Measurements from ENCODE around the gene CTNNB1.

The CTNNB1 gene

DNA sequence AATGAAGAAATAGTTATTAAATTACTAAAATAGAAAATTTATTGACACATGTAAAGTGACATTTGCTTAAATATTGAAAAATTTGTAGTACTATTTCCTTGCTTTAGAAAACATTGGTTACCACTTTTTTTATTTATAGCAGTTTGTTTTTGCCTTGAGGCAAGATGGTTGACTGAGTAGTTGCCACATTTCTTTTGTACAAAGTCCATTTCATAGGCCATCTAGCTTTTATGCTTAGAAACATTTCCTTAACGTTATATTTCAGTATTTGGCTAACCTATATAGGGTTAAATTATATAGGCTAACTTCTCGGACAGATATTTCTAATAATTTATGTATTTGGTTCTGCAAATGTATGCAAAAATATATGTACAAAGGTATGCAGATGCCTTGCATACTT lies 17.1 kb downstream of the CTNNB1 start:
- DNase-seq, result no peak

DNA sequence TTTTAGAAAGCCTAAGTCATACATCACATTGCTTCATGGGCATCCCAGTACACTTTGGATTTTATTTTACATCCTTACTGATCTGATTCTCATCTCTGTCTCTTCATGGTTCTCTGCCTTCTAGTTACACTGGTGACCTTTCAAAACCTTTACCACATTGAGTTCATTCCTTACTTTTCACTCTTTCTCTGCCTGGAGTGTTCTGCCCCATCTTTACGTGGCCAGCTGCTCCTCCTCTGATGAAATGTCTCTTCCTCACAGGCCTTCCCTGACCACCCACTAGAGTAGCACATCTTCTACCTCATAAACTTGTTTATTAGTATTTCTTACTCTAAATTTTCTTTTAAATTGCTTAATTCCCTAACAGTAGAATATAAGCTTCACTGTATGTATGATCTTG lies 17.7 kb downstream of the CTNNB1 start:
- no peak for DNase-seq

DNA sequence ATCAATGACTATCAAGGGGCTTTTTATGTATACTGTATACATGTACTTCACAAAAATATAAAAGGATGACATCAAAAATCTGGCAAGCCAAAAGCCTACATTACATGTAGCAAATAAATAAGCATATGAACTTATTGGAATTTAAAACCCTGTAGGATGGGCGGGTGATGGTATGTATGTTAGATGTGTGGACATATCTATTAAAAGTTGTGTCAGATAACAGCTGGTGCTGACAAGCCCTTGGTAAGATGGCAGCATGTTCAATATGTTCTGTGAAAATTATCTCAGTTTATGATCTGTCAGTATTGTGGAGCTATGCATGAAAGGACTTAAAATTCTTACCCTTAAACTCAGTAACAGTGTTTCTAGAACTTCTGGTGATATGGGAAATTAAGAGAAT lies 20.1 kb downstream of the CTNNB1 start:
- DNase-seq, result no peak

DNA sequence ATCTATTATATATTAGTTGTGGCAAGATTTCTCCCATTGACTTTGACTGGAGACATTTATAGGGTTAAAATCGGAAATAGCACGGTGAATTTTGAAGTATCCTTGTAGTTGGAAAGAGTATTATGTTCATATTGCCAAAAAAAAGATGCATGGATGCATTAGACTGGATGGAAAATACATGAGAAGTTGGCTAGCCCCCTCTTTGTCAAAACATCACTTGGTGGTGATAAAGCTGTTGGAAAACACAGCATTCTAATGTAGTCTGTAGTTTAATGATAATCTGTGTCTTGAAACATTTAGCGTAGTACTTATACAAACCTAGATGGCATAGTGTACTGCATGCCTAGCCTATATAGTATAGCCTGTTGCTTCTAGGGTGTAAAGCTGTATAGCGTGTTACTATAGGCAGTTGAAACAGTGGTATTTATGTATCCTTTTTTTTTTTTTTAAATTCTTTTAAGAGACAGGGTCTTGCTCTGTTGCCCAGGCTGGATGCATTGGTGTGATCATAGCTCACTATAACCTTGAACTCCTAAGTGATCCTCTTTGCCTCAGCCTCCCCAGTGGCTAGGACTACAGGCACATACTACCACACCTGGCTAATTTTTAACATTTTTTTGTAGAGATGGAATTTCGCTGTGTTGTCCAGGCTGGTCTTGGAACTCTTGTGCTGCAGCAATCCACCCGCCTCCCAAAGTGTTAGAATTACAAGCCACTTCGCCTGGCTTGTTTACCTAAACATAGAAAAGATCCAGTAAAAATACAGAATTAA lies 21.8 kb downstream of the CTNNB1 start:
- DNase-seq, result no peak

DNA sequence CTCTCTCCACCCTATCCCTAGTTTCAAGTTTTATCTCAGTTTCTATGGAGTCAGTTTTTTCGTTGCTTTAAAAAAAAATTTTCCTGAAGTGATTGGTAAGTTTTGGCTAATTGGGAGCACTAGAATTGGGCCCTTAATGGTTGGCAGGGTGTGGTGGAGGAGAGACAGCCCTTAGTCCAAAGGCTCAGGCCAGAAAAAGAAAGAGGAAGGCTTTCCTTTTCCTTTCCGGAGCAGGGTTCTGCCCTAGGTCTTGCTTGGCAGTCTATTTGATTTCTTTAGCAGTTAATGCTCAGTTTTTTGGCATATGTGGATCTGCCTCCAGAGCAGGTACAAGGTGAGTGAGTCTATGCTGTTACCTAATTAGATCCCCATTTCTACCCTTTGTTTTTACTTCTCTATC lies 22.7 kb downstream of the CTNNB1 start:
- DNase-seq, result no peak

DNA sequence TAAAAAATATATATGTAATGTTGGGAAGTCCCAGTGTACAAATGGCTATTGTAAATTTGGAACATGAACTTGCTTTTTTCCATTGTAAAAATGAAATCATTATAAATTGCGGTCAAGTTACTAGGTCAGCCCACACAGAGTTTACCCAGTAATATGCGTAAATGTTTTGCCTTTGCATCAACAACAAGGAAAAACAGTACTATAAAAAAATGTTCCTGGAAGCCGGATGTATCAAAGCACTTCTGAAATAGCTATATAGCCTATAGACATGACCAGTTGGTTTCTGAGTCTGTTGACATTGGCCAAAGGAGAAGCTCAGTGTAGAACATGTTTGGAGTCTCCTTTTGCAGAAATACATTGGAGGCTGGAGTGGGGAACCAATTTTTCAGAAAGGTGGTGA lies 23.2 kb downstream of the CTNNB1 start:
- no peak for DNase-seq

DNA sequence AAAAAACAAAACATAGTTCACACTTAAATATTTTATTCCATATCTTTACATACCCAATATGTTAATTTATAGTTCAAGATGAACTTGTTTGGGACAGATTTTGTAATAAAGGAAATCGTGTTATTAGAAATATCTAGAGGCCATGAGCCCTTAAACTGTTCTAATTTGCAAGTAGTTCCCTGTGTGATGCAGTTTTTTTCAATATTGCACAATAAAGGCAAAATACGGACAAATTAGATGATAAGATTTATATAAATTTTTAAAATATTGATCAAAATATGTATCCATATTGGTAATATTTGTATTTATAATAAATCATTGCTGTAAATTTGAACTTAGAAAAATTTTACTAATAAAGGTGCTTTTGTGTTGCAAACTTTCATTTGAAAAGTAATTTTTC lies 23.8 kb downstream of the CTNNB1 start:
- DNase-seq, result no peak

DNA sequence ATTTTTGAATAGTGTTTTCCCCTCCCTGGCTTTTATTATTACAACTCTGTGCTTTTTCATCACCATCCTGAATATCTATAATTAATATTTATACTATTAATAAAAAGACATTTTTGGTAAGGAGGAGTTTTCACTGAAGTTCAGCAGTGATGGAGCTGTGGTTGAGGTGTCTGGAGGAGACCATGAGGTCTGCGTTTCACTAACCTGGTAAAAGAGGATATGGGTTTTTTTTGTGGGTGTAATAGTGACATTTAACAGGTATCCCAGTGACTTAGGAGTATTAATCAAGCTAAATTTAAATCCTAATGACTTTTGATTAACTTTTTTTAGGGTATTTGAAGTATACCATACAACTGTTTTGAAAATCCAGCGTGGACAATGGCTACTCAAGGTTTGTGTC lies 24.4 kb downstream of the CTNNB1 start:
- DNase-seq, result no peak

DNA sequence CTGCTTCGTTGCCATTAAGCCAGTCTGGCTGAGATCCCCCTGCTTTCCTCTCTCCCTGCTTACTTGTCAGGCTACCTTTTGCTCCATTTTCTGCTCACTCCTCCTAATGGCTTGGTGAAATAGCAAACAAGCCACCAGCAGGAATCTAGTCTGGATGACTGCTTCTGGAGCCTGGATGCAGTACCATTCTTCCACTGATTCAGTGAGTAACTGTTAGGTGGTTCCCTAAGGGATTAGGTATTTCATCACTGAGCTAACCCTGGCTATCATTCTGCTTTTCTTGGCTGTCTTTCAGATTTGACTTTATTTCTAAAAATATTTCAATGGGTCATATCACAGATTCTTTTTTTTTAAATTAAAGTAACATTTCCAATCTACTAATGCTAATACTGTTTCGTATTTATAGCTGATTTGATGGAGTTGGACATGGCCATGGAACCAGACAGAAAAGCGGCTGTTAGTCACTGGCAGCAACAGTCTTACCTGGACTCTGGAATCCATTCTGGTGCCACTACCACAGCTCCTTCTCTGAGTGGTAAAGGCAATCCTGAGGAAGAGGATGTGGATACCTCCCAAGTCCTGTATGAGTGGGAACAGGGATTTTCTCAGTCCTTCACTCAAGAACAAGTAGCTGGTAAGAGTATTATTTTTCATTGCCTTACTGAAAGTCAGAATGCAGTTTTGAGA lies 25.0 kb downstream of the CTNNB1 start:
- DNase-seq, result no peak

DNA sequence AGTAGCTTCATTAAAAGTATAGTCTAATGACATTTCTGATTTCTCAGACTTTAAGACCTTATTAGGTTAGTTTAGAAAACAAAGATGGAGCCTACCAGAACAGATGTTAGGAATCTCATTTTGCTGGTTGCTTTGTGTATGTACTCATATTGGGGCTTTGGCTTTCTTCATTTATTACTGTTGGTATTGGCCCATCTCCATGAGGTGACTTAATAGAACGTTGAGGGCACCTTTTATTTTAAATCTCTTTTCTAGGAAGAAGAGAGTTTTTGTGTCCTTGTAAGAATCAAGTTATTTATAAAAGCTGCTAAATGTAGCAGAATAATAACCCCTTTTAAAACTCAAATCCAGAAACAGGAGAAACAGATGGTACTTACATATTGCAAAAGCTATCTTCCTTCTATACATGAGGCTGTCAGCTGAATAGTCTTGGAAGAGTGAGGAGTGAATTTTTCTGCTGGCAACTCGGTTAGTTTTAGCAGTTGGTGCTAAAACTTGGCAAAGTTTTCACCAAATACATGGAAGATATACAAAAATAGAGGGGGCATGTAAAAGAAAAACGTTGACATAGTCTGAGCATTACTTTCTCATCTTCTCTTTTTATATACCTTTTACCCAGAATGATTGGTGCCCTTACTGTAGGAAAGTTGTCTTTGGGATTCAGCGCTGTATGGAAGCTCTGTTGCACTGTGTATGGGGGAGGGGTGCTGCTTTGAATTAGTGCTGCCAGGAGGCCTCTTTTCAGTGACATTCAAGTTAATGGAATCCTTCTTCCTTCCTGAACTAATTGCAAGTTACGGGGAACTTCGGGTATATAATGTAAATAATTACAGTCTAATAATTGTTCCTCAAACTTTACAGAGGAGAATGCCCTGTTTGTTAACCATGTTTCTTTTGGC lies 35.8 kb downstream of the CTNNB1 start:
- no peak for DNase-seq

DNA sequence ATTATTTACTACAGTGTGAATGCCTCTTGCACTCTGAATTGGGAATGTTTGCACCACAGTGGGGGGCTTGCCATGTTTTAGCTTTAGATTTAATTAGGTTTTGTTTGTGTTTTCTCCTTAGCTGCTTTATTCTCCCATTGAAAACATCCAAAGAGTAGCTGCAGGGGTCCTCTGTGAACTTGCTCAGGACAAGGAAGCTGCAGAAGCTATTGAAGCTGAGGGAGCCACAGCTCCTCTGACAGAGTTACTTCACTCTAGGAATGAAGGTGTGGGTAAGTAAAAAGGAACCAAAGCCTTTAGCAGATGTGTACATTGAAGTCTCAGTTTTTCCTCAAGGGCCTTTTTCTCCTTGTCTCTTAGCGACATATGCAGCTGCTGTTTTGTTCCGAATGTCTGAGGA lies 36.9 kb downstream of the CTNNB1 start:
- DNase-seq, result no peak

DNA sequence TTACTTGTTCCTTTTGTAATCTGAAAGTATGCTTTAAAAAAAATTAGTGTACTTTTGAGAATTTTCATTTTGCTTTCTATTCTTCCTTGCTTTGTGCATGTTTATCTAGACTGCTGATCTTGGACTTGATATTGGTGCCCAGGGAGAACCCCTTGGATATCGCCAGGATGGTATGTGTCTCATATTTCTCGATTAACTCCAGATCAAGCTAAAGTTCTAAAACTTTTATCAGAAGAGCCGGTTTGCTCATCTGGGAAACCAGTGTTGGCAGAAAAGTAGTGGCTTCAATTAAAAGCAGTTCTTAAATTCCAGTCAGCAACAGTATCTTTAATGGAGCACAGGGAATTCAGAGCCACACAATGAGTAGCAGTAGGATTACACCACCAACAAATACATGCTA lies 38.6 kb downstream of the CTNNB1 start:
- no peak for DNase-seq

DNA sequence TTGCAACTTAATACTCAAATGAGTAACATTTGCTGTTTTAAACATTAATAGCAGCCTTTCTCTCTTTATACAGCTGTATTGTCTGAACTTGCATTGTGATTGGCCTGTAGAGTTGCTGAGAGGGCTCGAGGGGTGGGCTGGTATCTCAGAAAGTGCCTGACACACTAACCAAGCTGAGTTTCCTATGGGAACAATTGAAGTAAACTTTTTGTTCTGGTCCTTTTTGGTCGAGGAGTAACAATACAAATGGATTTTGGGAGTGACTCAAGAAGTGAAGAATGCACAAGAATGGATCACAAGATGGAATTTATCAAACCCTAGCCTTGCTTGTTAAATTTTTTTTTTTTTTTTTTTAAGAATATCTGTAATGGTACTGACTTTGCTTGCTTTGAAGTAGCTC lies 40.3 kb downstream of the CTNNB1 start:
- DNase-seq, result no peak

DNA sequence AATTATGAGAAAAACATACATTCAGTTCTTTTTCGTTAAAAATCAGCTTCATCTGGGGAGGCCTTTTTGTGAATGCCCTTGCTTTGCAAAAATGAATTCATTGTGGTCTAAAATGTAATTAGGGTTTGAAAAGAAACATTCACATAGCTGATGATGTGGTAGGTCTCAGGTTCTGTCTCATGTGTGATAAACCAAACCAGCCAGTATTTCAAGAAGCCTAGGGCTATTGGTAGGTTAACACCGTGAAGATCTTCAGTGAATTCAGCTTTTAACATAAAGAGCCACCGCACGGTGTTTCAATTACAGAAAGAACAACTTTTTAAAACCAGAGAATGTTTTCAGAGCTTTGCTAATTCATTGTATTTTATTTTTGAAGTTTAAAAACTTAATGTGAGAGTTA lies 41.9 kb downstream of the CTNNB1 start:
- no peak for DNase-seq

DNA sequence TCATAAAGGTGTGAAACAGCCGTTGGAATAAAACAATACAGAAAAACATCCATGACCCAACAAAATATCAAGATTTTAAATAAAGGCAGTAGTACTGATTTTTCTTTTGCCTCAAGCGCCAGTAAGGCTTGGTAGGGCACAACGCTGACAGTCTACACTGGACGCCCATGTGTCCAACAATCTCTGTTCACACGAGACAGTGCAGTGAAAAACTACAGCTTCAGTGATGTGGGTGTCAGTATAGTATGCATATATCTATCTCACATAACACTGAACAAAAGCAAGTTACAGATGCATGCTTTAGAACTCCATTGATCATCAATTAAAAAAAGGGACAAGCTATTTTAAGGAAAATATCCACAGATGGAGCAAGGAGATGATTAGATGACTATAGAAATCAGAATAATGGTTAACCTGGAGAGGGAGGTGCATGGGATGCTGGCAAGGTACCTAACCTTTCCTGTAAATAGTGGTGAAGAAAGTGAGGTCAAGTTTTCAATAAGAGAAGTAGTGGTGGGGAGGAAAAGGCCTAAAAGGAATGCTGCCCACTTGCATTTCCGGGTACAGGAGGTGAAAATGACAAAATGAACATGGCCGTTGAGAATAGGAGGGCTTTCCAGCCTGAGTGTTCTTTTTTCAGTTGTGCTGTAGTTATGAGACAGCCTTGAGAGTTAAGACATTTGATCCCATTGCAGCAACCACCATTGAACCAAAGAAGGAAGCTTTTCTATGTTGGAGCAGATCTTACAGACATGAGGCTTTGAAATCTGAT lies 42.7 kb downstream of the CTNNB1 start:
- DNase-seq, result no peak

DNA sequence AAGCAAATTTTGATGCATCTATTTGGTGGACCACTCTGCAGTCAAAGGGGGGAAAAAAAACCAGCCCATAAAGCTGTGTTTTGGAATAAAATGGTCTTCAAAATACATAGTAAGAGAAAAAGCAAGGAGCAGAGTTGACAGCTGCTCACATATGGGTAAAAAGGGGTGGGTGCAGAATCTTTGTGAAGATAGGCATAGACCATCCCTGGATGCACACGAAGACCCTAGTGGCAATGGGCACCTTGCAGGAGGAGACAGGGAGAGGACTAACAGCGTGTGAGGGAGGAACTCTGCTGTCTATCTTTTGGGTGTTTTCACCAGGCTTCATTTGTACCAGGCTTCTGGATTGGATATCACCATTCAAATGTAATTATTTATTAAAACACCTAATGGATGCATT lies 43.9 kb downstream of the CTNNB1 start:
- no peak for DNase-seq

DNA sequence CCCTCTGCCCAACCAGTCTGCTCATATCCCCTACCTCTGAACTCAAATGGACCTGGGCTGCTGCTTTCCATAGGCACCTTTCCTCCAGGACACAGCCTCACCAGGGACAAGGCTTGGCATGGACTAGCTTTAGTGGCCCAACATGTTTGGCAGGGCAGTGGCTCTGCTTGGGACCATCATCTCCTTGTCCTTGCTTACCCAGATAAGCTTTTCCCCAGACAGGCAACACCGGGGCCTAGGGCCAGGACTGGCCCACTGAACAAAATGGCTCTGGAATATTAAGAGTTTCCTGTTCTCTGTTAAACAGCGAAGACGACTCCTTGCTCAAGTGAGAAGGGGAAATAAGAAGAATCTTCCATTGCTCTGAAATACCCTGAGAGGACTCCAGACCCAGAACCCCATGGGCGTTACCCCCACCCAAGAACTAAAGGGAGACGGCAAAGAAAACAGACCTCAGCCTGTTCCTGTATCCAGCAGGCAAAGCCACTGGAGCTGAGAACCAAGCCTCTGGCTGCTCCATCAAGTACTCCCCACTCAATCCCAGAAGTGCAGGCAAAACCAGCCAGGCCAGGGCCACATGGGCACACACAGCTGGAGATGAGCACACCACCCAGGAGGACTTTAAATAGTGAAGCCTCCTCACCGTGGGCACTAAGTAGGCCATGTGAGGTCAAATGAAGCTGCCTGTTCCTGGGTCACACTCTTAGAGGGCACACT lies 45.5 kb downstream of the CTNNB1 start:
- DNase-seq, result no peak

DNA sequence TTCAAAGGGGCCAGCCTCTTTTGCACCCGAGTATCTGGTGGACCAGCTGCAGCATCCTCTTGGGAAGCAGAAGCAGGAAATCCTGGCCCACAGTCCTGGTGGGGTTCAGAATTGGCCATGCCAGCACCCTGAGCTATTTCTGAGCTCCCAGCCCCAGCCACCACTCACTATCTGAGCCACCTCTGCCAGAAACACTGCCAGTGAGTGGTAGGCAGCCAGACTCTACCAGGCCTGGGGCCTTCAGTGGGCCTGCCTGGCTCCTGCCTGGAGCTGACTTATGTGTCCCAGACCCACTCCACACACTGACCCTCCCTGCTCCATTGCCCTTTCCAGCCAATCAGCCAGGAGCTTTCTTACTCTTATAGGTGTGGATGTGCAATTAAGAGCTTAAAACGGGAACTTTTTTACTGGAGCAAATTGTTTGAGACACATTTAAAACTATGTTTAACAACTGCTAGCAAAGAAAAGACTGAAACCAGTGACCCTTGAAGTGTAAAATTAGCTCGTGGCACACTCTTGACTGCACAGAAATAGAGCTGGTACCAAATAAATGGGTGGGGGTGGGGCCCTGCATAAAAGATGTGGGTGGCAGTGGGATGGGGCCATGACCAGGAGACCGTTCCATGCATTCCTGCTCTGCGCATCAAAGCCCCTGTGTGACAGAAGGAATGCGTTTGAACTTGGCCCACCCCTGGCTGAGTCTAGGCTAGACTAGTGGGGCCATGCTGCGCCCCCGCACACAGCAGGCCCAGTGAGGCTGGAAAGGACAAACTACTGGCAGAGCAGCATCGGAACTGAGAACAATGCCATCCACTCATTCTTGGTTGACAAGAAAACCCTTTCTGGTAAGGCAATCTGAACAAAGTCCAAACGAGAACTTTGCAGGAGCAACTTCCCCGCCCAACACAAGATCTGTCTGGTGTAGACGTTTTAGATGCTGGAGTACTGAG lies 48.0 kb downstream of the CTNNB1 start:
- no peak for DNase-seq

DNA sequence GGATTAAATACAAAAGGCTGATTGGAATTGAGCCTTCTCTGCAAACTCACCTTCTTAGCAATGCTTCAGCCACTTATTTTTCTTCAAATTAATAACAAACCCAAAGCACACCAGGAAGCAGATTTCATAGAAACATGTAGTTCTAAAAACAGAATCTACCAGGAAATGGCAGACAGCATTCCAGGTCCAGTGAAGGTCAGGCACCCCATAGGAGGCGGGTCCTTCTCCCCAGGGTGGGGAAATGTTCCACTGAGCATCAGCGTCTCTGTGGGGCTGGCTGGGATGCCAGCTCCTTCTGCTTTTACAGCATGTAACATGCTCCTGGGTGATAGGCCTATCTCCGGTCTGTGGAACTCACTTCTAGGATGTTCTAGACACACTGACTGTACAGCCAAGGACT lies 49.2 kb downstream of the CTNNB1 start:
- DNase-seq, result no peak

DNA sequence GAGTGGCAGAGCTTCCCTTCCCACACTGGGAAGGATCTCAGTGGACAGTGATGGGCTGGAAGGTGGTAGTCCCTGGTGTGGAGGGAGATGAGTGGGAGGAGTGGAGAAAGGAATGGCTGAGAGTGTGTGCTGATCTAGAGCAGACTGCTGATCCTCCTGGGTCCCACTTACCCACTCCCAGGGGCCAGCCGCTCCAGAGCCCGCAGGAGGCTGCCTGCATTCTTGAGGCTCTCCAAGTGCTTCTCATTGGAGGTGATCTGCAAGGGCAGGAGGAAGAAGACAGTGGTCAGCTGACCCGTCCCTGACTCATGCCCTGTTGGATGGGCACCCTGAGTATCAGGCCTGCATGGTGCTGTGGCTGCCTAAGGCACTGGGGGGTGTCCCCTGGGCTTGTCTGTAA lies 50.0 kb downstream of the CTNNB1 start:
- DNase-seq, result no peak

DNA sequence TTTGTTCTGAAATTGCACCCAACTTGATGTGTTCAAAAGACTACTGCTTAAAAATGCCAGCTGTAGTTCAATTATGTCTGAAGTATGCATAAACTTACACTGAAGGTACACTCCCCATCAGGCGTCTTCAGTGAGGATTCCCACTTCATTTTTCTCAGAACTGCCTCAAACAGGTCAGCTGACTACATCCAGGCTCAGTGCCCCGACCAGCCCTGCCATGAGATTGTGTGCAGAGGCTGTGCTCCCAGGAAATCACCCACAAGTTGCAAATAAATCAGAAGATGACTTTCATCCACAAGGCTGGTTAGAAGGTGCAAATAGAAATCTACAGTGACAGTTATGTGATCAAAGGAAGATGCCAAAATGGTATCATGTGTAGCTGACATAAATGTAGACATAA lies 51.5 kb downstream of the CTNNB1 start:
- DNase-seq, result no peak
